GM12873 (cell line): ENCODE measurements around the gene RSPRY1.

Experiments used
- TF ChIP-seq, protein P1 (sequence below): IDR thresholded peaks from 2 replicates; pipeline ENCODE4 v1.5.1; 2012; ENCODE audit warnings: low read depth, mild to moderate bottlenecking, moderate library complexity, low read length, control low read depth; ENCODE audit not compliant: insufficient read depth; ENCODE audit errors: missing control alignments

The RSPRY1 gene

DNA sequence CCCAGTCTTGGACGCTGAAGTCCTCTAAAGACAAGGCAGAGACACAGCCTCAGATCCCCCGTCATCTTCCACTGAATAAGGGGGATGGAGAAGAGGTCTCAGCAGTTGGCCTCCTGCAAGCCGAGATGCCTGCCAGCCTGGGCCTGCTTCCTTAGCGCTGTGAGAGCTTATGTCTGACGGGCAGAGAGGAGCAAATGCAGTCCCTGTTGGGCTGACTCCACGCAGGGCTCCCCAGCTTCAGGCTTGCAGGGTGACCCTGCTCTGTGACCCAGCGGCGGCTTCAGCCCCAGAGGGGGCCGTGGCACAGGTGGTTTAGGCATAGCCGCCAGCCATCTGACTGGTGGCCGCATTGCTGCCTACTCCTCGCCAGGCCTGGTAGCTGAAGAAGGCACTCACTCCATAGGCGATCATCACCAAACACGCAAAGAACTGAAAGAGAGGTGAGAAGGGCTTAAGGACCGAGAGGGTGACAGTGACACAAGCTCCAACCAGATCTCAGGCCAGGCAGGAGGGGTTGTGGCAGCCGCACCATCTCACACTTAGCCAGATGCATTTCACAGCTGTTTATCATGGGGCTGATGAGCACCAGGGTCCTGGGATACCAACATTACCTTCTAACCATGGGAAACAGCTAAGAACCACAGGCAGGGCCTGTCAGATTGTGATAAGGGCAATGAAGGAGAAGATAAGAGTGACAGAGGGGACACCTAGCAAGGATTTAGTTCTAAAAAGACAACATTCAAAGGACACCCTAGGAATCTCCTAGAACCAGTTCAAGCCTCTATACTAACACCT lies 70.7 kb downstream of the RSPRY1 start:
- TF ChIP-seq, protein P1, sequence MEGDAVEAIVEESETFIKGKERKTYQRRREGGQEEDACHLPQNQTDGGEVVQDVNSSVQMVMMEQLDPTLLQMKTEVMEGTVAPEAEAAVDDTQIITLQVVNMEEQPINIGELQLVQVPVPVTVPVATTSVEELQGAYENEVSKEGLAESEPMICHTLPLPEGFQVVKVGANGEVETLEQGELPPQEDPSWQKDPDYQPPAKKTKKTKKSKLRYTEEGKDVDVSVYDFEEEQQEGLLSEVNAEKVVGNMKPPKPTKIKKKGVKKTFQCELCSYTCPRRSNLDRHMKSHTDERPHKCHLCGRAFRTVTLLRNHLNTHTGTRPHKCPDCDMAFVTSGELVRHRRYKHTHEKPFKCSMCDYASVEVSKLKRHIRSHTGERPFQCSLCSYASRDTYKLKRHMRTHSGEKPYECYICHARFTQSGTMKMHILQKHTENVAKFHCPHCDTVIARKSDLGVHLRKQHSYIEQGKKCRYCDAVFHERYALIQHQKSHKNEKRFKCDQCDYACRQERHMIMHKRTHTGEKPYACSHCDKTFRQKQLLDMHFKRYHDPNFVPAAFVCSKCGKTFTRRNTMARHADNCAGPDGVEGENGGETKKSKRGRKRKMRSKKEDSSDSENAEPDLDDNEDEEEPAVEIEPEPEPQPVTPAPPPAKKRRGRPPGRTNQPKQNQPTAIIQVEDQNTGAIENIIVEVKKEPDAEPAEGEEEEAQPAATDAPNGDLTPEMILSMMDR, result no peak

GRCh38 chr16:57257455-57258070 lies 71.4 kb downstream of the RSPRY1 start:
- TF ChIP-seq, protein P1, result no peak

GRCh38 chr16:57258226-57258909 lies 72.2 kb downstream of the RSPRY1 start:
- TF ChIP-seq, protein P1, result no peak

- TF ChIP-seq, protein P1, result no peak
Observed at GRCh38 chr16:57258910-57259475, 72.9 kb downstream of the RSPRY1 start.

- TF ChIP-seq, protein P1, result no peak
Observed at GRCh38 chr16:57260294-57260929, 74.3 kb downstream of the RSPRY1 start.

DNA sequence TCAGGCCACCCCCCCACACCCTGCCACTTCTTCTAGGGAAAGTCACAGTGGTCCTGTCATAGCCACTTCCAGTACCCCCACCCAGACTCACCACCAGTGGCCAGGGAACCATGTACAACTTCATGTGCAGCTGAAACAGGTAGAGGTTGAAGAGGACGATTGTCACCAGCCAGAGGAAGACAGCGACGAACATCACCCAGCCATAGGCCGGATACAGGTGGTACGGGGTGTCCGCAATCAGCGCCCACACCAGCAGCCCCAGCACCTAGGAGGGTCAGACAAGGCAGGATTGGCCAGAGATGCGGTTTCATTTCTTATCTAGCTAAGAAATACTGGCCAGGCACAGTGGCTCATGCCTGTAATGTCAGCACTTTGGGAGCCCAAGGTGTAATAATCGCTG lies 75.7 kb downstream of the RSPRY1 start:
- TF ChIP-seq, protein P1, result no peak
